Spleen (tissue), 7 donors: Measurements from ENCODE around the gene ASH1L.

Experiments
- CTCF ChIP-seq, 11 experiments: fragments of 200-600 bp in 7 of 11; fragments of 450-650 bp in 4 of 11; sonication (generic) in 4 of 11; IDR thresholded peaks in 8 of 11; conservative IDR thresholded peaks in 3 of 11; 1 replicate in 7 of 11; 2 replicates in 4 of 11; pipeline versions ENCODE4 v1.4.0 to v1.8.0; 2016 to 2021; ENCODE audit warnings: antibody characterized with exemption in 11 of 11, inconsistent platforms in 4 of 11, mild to moderate bottlenecking in 1 of 11
- POLR2A ChIP-seq, 3 donors: fragments of 450-650 bp; IDR thresholded peaks; one replicate each; pipeline ENCODE4 v1.5.1; 2017; ENCODE audit warnings: antibody characterized with exemption in 3 of 3, mild to moderate bottlenecking in 1 of 3
- donor health status: DM: no; HTN: no; CAD: no; lungs with moderate emphysema.
- donor health status: DM: no; HTN: no; CAD: no.
- donor health status: DM: no; HTN: no; CAD: no.

- TF ChIP-seq POLR2A (IDR thresholded peaks at IDR 0.05), result no peak
- no peak for TF ChIP-seq CTCF (IDR thresholded peaks at IDR 0.05 in 8 of 11, conservative IDR thresholded peaks at IDR 0.05 in 3 of 11)
Measured at GRCh38 chr1:155334962-155335361, 227.6 kb downstream of the ASH1L start.
